Measurements from ENCODE around the gene STXBP6. TPM values are rescaled to one million over a fixed set of nuclear protein-coding genes. Genes with fewer than 3 reads are reported as not detected.
A peak's percentile ranks its signal among the peaks of the same experiment; 100 is the strongest.

STXBP6 gene
- total and polyA plus RNA-seq, 2 of the 13 experiments (the other 11 are each of a cell fraction or from before 2014, with no cell fraction given), result 35.3 to 42.8 TPM

GRCh38 chr14:24874514-24875202, 175.3 kb downstream of the STXBP6 start (continued):
- no peak for TF ChIP-seq CEBPZ (IDR thresholded peaks at IDR 0.05; ENCODE audit: low read length)
- no peak for TF ChIP-seq POLR2AphosphoS5 (IDR thresholded peaks at IDR 0.05; ENCODE audit: low read depth, low read length)
- TF ChIP-seq MBD4 (IDR thresholded peaks at IDR 0.05; ENCODE audit: borderline replicate concordance, low read length), result no peak
- no peak for TF ChIP-seq CAMTA2 (CRISPR knock-in tag; IDR thresholded peaks at IDR 0.05; ENCODE audit: borderline replicate concordance)
- no peak for TF ChIP-seq ESRRA (CRISPR knock-in tag; IDR thresholded peaks at IDR 0.05; ENCODE audit: low read depth)
- TF ChIP-seq HOXD1 (CRISPR knock-in tag; IDR thresholded peaks at IDR 0.05), result no peak
- TF ChIP-seq SRSF1 (optimal IDR thresholded peaks at IDR 0.05; ENCODE audit: low read depth, low read length), result no peak
- no peak; the same call in 1 of the 2 replicates for TF ChIP-seq GMEB1 (CRISPR knock-in tag; IDR thresholded peaks at IDR 0.05; ENCODE audit: borderline replicate concordance)
- TF ChIP-seq SIX1 (CRISPR knock-in tag; IDR thresholded peaks at IDR 0.05; ENCODE audit: borderline replicate concordance), result no peak
- TF ChIP-seq FOXP4 (CRISPR knock-in tag; IDR thresholded peaks at IDR 0.05), result no peak; the same call in 1 of the 2 replicates
- TF ChIP-seq HNF1A (IDR thresholded peaks at IDR 0.05; ENCODE audit: low read depth), result no peak
- TF ChIP-seq HNF1A (CRISPR knock-in tag; IDR thresholded peaks at IDR 0.05; ENCODE audit: borderline replicate concordance), result no peak
- no peak for TF ChIP-seq EED (CRISPR knock-in tag; IDR thresholded peaks at IDR 0.05)
- TF ChIP-seq ZNF451 (CRISPR knock-in tag; IDR thresholded peaks at IDR 0.05), result 0 out of 2 replicates have a peak, but pooled peaks have one; percentile 23
- TF ChIP-seq CBX5 (CRISPR knock-in tag; IDR thresholded peaks at IDR 0.05; ENCODE audit: borderline replicate concordance), result peak; percentile 93
- TF ChIP-seq THAP8 (CRISPR knock-in tag; IDR thresholded peaks at IDR 0.05; ENCODE audit: borderline replicate concordance), result no peak
- TF ChIP-seq BRCA1 (CRISPR knock-in tag; IDR thresholded peaks at IDR 0.05), result no peak
- TF ChIP-seq CC2D1A (CRISPR knock-in tag; IDR thresholded peaks at IDR 0.05), result no peak

Data from HepG2 (cell line).